ENCODE results near the gene CRKL. TPM values are rescaled to one million over a fixed set of nuclear protein-coding genes. Genes with fewer than 3 reads are reported as not detected.

The CRKL gene
- total and polyA plus RNA-seq, 2 donors (not counting 1 experiment from before 2014, with no cell fraction given) = 17.1 to 76.7 TPM

DNA sequence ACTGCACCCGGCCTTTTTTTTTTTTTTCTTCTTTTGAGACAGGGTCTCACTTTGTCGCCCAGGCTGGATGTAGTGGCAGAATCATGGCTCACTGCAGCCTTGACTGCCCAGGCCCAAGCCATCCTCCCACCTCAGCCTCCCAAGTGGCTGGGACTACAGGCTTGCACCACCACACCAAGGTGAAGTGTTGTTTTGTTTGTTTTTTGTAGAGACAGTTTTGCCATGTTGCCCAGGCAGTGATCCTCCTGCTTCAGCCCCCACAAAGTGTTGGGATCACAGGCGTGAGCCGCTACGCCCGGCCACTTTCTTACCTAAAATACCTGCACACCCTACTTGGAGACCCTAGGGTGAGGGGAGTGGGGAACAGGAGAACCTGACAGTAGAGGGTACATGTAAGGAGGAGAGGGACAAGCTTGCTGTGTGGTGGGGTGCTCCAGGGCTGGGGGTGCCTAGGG is 45.3 kb downstream of the CRKL start:
- Histone ChIP-seq H3K27me3 (replicated peaks in 1 of 4; ENCODE audit: control extremely low read depth in 1 of 4, control insufficient read depth in 3 of 4, insufficient read depth in 4 of 4, low read length in 3 of 4) (peaks cover 0 to 34% (median 7%) of the 10 kb centered on the region in 4 experiments), H3K9me3 (ENCODE audit: control extremely low read depth in 1 of 3, control insufficient read depth in 2 of 3, insufficient read depth in 1 of 3, low read length in 2 of 3) (no peaks in the 10 kb centered on the region), H3K27ac (ENCODE audit: low read length in 2 of 2) (no peak overlapping the region), H3K9ac (ENCODE audit: low read length) (no peak overlapping the region), H2AFZ (ENCODE audit: insufficient read depth, low read depth, low read length, poor library complexity, severe bottlenecking) (no peak overlapping the region), H3K4me1 (ENCODE audit: control insufficient read depth in 2 of 2, insufficient read depth in 2 of 2, low read length in 2 of 2) (peaks cover 28 to 45% of the 10 kb centered on the region in 2 donors), H3K4me3 (ENCODE audit: control extremely low read depth in 1 of 5, extremely low read depth in 1 of 5, insufficient read depth in 1 of 5, low read depth in 2 of 5, low read length in 4 of 5) (no peak overlapping the region), H3K79me2 (ENCODE audit: control insufficient read depth, insufficient read depth, low read length) (no peaks in the 10 kb centered on the region), H3K36me3 (replicated peaks in 1 of 2; ENCODE audit: control extremely low read depth in 1 of 2, control insufficient read depth in 1 of 2, extremely low read depth in 1 of 2, insufficient read depth in 2 of 2, low read length in 1 of 2) (no peaks in the 10 kb centered on the region), H3K4me2 (replicated peaks; ENCODE audit: low read depth, low read length, poor library complexity, severe bottlenecking) (no peak overlapping the region), H4K20me1 (ENCODE audit: control insufficient read depth, insufficient read depth, low read length, poor library complexity, severe bottlenecking) (no peaks in the 10 kb centered on the region)
- DNase-seq (peak; percentile 16), ATAC-seq (ENCODE audit: low read depth) (no peak)
- no peak overlapping the region for H3K4me3 Mint-ChIP-seq
- no CpG with 5 or more reads among the region's 6 CpGs for WGBS (ENCODE audit: insufficient coverage)
- ChIA-PET CTCF (interaction anchor here (0.6 to 1.8 kb wide), 5 partner anchors 9 to 147 kb away, joined by 3 to 8 read pairs (median 5); partner anchors contain the start of gene LZTR1), POLR2A (interaction anchor here (0.6 kb wide), 2 partner anchors 15 to 18 kb away, joined by 5 to 9 read pairs; no protein-coding TSS in a partner anchor)
- TF ChIP-seq CTCF (IDR thresholded peaks at IDR 0.05) (no peak), EZH2 (IDR thresholded peaks at IDR 0.05; ENCODE audit: borderline replicate concordance, insufficient read depth, low read depth, low read length, poor library complexity, severe bottlenecking) (no peak)
- peaks cover 39% of the 10 kb centered on the region for H3K4me1 Mint-ChIP-seq
- no peaks in the 10 kb centered on the region for H3K9me3 Mint-ChIP-seq (ENCODE audit: insufficient read depth)
- H3K27me3 Mint-ChIP-seq = peaks cover 16% of the 10 kb centered on the region
- intact Hi-C loops (cut with micrococcal nuclease) = no loop called here
- no peak overlapping the region for H3K27ac Mint-ChIP-seq

DNA sequence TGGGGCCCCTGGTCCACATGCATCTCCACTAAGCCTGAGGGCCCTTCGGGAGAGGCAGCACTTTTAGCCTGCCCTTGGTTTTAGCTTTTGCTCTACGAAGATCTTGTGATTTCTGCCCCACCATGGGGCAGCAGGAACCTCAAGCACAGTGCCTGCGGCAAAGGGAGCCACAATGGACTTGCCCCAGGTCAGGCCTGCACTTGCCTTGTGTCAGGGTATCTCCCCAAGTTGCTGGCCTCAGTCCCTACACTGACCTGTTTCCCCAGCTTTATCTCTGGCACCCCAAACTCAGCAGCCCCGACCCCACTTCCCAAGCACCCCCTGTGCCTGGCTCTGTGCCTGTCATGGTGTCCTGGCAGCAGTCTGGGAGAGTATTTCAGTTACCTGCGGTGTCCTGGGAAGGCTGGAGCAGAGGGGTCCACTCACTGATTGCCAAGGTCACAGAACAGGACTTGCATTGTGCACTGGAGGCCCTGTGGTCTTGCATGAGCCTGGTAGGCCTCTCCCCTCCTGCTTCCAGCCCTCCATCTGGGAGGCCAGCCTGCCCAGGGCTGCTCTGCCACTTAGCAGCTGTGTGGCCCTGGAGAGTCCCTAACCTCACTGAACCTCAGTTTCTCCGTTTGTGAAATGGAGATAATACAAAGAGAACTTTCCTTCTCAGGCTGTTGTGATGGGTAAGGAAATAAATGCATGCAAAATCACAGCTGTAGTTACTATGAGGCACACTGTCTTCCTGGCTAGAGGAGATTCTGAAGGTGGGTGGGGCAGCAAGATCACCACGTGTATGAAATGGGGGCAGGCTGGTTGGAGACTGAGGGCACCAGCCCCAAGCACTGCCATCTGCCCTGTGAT is 46.2 kb downstream of the CRKL start:
- Histone ChIP-seq H2AFZ (ENCODE audit: insufficient read depth, low read depth, low read length, poor library complexity, severe bottlenecking) (no peak overlapping the region), H3K27me3 (replicated peaks in 1 of 4; ENCODE audit: control extremely low read depth in 1 of 4, control insufficient read depth in 3 of 4, insufficient read depth in 4 of 4, low read length in 3 of 4) (peaks cover 0 to 25% (median 3%) of the 10 kb centered on the region in 4 experiments), H3K9ac (ENCODE audit: low read length) (no peak overlapping the region), H3K36me3 (replicated peaks in 1 of 2; ENCODE audit: control extremely low read depth in 1 of 2, control insufficient read depth in 1 of 2, extremely low read depth in 1 of 2, insufficient read depth in 2 of 2, low read length in 1 of 2) (no peaks in the 10 kb centered on the region), H3K4me3 (ENCODE audit: control extremely low read depth in 1 of 5, extremely low read depth in 1 of 5, insufficient read depth in 1 of 5, low read depth in 2 of 5, low read length in 4 of 5) (no peak overlapping the region), H4K20me1 (ENCODE audit: control insufficient read depth, insufficient read depth, low read length, poor library complexity, severe bottlenecking) (no peaks in the 10 kb centered on the region), H3K4me2 (replicated peaks; ENCODE audit: low read depth, low read length, poor library complexity, severe bottlenecking) (no peak overlapping the region), H3K79me2 (ENCODE audit: control insufficient read depth, insufficient read depth, low read length) (no peaks in the 10 kb centered on the region), H3K9me3 (ENCODE audit: control extremely low read depth in 1 of 3, control insufficient read depth in 2 of 3, insufficient read depth in 1 of 3, low read length in 2 of 3) (no peaks in the 10 kb centered on the region), H3K4me1 (ENCODE audit: control insufficient read depth in 2 of 2, insufficient read depth in 2 of 2, low read length in 2 of 2) (peaks cover 29 to 46% of the 10 kb centered on the region in 2 donors), H3K27ac (ENCODE audit: low read length in 2 of 2) (no peak overlapping the region)
- Mint-ChIP-seq H3K27me3 (peaks cover 10% of the 10 kb centered on the region), H3K4me1 (peaks cover 37% of the 10 kb centered on the region), H3K4me3 (peak overlapping the region; percentile 78), H3K9me3 (ENCODE audit: insufficient read depth) (no peaks in the 10 kb centered on the region), H3K27ac (no peak overlapping the region)
- 78% methylated on average over 6 of the region's 7 CpGs for WGBS (ENCODE audit: insufficient coverage)
- ChIA-PET CTCF (interaction anchor here (0.8 to 1.8 kb wide), 2 partner anchors 8 to 19 kb away, joined by 4 to 8 read pairs; partner anchors contain the start of gene LZTR1), POLR2A (no interaction called here)
- intact Hi-C loops (cut with micrococcal nuclease) = no loop called here
- ATAC-seq (ENCODE audit: low read depth) = no peak
- TF ChIP-seq CTCF (IDR thresholded peaks at IDR 0.05) = no peak
- TF ChIP-seq EZH2 (IDR thresholded peaks at IDR 0.05; ENCODE audit: borderline replicate concordance, insufficient read depth, low read depth, low read length, poor library complexity, severe bottlenecking) = no peak
- DNase-seq = peak; percentile 20
